GM10266 (cell line): ENCODE data around the gene ASF1A.

Experiments used
- DNase-seq: peaks from one replicate; pipeline ENCODE4 v3.0.0; 2012; ENCODE audit errors: extremely low spot score
- CTCF ChIP-seq: IDR thresholded peaks from 2 replicates; pipeline ENCODE4 v1.5.1; 2012; ENCODE audit warnings: mild to moderate bottlenecking, low read depth; ENCODE audit not compliant: control insufficient read depth, insufficient read depth; ENCODE audit errors: missing control alignments

ASF1A gene

DNA sequence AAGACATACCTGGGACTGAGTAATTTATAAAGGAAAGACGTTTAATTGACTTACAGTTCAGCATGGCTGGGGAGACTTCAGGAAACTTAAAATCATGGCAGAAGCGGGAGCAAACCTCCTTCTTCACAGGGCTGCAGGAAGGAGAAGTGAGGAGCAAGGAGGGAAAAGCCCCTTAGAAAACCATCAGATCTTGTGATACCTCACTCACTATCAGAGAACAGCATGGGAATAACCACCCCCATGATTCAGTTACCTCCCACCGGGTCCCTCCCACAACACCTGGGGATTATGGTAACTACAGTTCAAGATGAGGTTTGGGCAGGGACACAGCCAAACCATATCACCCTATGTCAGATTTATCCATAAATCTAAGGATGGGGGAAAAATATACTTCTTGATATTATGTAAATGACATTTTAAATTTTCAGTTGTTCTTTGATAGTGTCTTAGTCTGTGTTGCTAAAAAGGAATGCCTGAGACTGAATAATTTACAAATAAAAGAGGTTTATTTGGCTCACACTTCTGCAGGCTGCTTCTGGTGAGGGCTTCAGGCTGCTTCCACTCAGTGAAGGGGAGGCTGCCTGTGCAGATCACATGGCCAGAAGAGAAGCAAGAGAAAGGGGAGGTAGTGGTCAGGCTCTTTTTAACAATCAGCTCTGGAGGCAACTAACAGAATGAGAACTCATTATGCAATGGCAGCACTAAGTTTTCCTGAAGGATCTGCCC lies 42.2 kb downstream of the ASF1A start:
- no peak for DNase-seq
- TF ChIP-seq CTCF: no peak

- TF ChIP-seq CTCF: no peak
- no peak for DNase-seq
Observed at GRCh38 chr6:118939683-118940082, 45.7 kb downstream of the ASF1A start.

GRCh38 chr6:118940770-118941169 lies 46.8 kb downstream of the ASF1A start:
- DNase-seq: no peak
- TF ChIP-seq CTCF: no peak

- no peak for DNase-seq
- no peak for TF ChIP-seq CTCF
Observed at GRCh38 chr6:118945217-118945616, 51.3 kb downstream of the ASF1A start.

GRCh38 chr6:118952683-118953082 lies 58.7 kb downstream of the ASF1A start:
- no peak for TF ChIP-seq CTCF

DNA sequence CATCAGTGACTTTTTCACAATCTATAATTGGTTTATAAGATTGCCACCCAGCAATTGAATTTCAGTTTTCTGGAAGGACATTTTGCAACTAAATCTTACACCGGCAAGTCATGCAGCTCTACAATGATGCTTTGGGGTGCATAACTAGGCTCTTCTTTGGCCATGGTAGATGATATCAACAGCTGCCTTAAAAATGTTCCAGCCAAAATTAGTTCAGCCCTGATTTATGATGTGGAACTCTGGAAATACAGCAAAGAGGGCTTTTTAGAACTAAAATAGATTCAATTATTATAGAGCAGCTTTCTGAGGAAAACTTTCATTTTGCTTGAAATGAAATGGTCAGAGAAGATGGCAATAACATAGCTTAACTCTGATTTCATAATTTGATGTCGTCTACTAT lies 59.4 kb downstream of the ASF1A start:
- TF ChIP-seq CTCF: no peak
- DNase-seq: no peak

More at GRCh38 chr6:118952683-118953082, 58.7 kb downstream of the ASF1A start:
- DNase-seq: no peak
